NCI-H146 treated with DMSO at 0.1 percent for 48 hours (cell line): ENCODE measurements around the gene ALG11.
"Not testable (repeated sequence)": the region's sequence is repeated elsewhere in the genome, so short reads cannot be mapped to it uniquely, and the experiment has no call there.

Experiments used
- DNase-seq: peaks from one replicate; lab custom pipeline; 2025; ENCODE audit not compliant: unreplicated experiment; lab: John Stamatoyannopoulos, UW

ALG11 gene

GRCh38 chr13:52011632-52012511, at the start of gene ALG11:
Gene ALG11 (plus strand): TSS chr13:52012398. CDS start chr13:52012419, 21 bp downstream.
- peak; percentile 95 for DNase-seq

GRCh38 chr13:51966186-51966585, 46.0 kb upstream of the ALG11 start:
- no peak for DNase-seq

- DNase-seq = no peak
Measured at GRCh38 chr13:51967482-51968446, 44.4 kb upstream of the ALG11 start.

- DNase-seq = no peak
Measured at GRCh38 chr13:51970349-51970748, 41.8 kb upstream of the ALG11 start.

- peak; percentile 74 for DNase-seq
Measured at GRCh38 chr13:51971520-51972426, 40.4 kb upstream of the ALG11 start.

GRCh38 chr13:51974482-51974881, 37.7 kb upstream of the ALG11 start:
- no peak for DNase-seq

- no peak for DNase-seq
Measured at GRCh38 chr13:51976423-51976822, 35.8 kb upstream of the ALG11 start.

- DNase-seq = no peak
Measured at GRCh38 chr13:51976890-51977289, 35.3 kb upstream of the ALG11 start.

- DNase-seq = no peak
Measured at GRCh38 chr13:51977625-51978024, 34.6 kb upstream of the ALG11 start.

GRCh38 chr13:51978796-51979556, 33.2 kb upstream of the ALG11 start:
- DNase-seq = no peak

GRCh38 chr13:51980908-51981307, 31.3 kb upstream of the ALG11 start:
- no peak for DNase-seq

- no peak for DNase-seq
Measured at GRCh38 chr13:51981355-51981754, 30.8 kb upstream of the ALG11 start.

- not testable (repeated sequence) for DNase-seq
Measured at GRCh38 chr13:51983292-51983691, 28.9 kb upstream of the ALG11 start.

- DNase-seq = not testable (repeated sequence)
Measured at GRCh38 chr13:51984904-51985303, 27.3 kb upstream of the ALG11 start.

GRCh38 chr13:51988988-51989618, 23.1 kb upstream of the ALG11 start:
- no peak for DNase-seq

GRCh38 chr13:51993713-51994112, 18.5 kb upstream of the ALG11 start:
- no peak for DNase-seq

- DNase-seq = peak; percentile 11
Measured at GRCh38 chr13:51995677-51996551, 16.3 kb upstream of the ALG11 start.

GRCh38 chr13:51996641-51997040, 15.6 kb upstream of the ALG11 start:
- DNase-seq = no peak
